ENCODE results near the gene HAL. TPM values are rescaled to one million over a fixed set of nuclear protein-coding genes. Genes with fewer than 3 reads are reported as not detected.

The HAL gene
- total RNA-seq, 1 experiment from 2014 or later, result 0.82 TPM

DNA sequence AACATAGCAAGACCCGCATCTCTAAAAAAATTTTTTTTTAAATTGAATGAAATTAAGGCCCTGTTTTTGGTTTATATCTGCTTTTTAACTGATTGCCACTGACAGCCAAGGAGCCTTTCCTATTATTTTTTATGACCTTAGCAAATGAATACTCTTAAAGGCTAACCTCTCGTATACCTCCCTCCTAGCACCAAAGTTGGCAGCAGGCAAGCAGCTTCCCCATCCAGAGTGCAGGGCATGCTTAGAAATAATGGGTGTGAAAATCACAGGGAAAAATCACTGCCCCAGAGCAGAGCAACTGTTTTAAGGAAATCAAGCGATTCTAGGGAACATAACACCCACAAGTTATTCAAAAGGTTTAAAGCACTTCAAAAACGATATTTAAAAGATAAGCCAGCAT, 20.7 kb downstream of the HAL start:
- no peaks in the 10 kb centered on the region for H3K9me3 ChIP-seq
- H3K4me3 Mint-ChIP-seq (ENCODE audit: unreplicated experiment), result no peak overlapping the region
- H3K36me3 ChIP-seq (ENCODE audit: control insufficient read depth, insufficient read depth, low read length), result no peaks in the 10 kb centered on the region
- TF ChIP-seq, protein P1, sequence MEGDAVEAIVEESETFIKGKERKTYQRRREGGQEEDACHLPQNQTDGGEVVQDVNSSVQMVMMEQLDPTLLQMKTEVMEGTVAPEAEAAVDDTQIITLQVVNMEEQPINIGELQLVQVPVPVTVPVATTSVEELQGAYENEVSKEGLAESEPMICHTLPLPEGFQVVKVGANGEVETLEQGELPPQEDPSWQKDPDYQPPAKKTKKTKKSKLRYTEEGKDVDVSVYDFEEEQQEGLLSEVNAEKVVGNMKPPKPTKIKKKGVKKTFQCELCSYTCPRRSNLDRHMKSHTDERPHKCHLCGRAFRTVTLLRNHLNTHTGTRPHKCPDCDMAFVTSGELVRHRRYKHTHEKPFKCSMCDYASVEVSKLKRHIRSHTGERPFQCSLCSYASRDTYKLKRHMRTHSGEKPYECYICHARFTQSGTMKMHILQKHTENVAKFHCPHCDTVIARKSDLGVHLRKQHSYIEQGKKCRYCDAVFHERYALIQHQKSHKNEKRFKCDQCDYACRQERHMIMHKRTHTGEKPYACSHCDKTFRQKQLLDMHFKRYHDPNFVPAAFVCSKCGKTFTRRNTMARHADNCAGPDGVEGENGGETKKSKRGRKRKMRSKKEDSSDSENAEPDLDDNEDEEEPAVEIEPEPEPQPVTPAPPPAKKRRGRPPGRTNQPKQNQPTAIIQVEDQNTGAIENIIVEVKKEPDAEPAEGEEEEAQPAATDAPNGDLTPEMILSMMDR (IDR thresholded peaks at IDR 0.05; ENCODE audit: insufficient read depth in 1 of 2, low read depth in 1 of 2, low read length in 1 of 2, severe bottlenecking in 1 of 2, unreplicated experiment in 1 of 2), result no peak
- H3K4me3 ChIP-seq (ENCODE audit: low read depth, low read length), result no peak overlapping the region
- H3K4me1 Mint-ChIP-seq (ENCODE audit: low read depth, unreplicated experiment), result no peaks in the 10 kb centered on the region
- H3K27me3 ChIP-seq (replicated peaks; ENCODE audit: control insufficient read depth, insufficient read depth, low read length), result no peaks in the 10 kb centered on the region
- BruUV-seq (replicated peaks), result no TSS peak
- no peaks in the 10 kb centered on the region for H3K27me3 Mint-ChIP-seq (ENCODE audit: insufficient read depth, unreplicated experiment)
- intact Hi-C loops (cut with micrococcal nuclease; ENCODE audit: unreplicated experiment), result no loop called here
- DNase-seq, result no peak
- ChIA-PET POLR2A (no interaction called here), CTCF (no interaction called here)
- no peaks in the 10 kb centered on the region for H3K9me3 Mint-ChIP-seq (ENCODE audit: unreplicated experiment)
- no peaks in the 10 kb centered on the region for H3K36me3 Mint-ChIP-seq (ENCODE audit: insufficient read depth, unreplicated experiment)
- no peak overlapping the region for H3K27ac Mint-ChIP-seq (ENCODE audit: unreplicated experiment)
- peaks cover 18% of the 10 kb centered on the region for H3K4me1 ChIP-seq

DNA sequence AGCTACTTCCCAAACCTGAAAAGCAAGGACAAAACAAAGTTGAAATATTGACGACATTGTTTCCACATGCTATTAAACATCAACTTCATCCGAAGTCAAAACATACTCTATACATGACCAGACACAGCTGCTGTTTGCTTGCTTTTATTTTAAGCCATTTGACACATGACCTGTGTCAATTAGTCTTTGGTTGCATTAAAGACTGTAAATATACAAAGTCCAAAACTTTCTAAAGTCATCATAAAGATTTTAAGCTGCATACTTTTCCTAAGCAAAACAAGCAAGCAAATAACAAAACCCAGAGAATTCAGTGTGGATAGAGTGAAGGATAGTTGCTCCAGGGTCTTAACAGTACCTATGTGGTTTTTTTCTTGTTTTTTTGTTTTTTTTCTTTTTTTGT, 21.8 kb downstream of the HAL start:
- H3K36me3 ChIP-seq (ENCODE audit: control insufficient read depth, insufficient read depth, low read length), result no peaks in the 10 kb centered on the region
- DNase-seq, result no peak
- no TSS peak for BruUV-seq (replicated peaks)
- no peak overlapping the region for H3K4me3 Mint-ChIP-seq (ENCODE audit: unreplicated experiment)
- H3K27ac Mint-ChIP-seq (ENCODE audit: unreplicated experiment), result no peak overlapping the region
- intact Hi-C loops (cut with micrococcal nuclease; ENCODE audit: unreplicated experiment), result no loop called here
- CTCF ChIA-PET, result no interaction called here
- H3K4me1 ChIP-seq, result peaks cover 18% of the 10 kb centered on the region
- H3K9me3 ChIP-seq, result no peaks in the 10 kb centered on the region
- no peaks in the 10 kb centered on the region for H3K27me3 Mint-ChIP-seq (ENCODE audit: insufficient read depth, unreplicated experiment)
- no peaks in the 10 kb centered on the region for H3K27me3 ChIP-seq (replicated peaks; ENCODE audit: control insufficient read depth, insufficient read depth, low read length)
- TF ChIP-seq, protein P1 (IDR thresholded peaks at IDR 0.05; ENCODE audit: insufficient read depth in 1 of 2, low read depth in 1 of 2, low read length in 1 of 2, severe bottlenecking in 1 of 2, unreplicated experiment in 1 of 2), result no peak
- H3K9me3 Mint-ChIP-seq (ENCODE audit: unreplicated experiment), result no peaks in the 10 kb centered on the region
- no peak overlapping the region for H3K4me3 ChIP-seq (ENCODE audit: low read depth, low read length)
- no peaks in the 10 kb centered on the region for H3K4me1 Mint-ChIP-seq (ENCODE audit: low read depth, unreplicated experiment)
- no peaks in the 10 kb centered on the region for H3K36me3 Mint-ChIP-seq (ENCODE audit: insufficient read depth, unreplicated experiment)
- POLR2A ChIA-PET, result interaction anchor here (0.6 kb wide), 1 partner anchor 185 kb away, joined by 9 read pairs; no protein-coding TSS in a partner anchor

DNA sequence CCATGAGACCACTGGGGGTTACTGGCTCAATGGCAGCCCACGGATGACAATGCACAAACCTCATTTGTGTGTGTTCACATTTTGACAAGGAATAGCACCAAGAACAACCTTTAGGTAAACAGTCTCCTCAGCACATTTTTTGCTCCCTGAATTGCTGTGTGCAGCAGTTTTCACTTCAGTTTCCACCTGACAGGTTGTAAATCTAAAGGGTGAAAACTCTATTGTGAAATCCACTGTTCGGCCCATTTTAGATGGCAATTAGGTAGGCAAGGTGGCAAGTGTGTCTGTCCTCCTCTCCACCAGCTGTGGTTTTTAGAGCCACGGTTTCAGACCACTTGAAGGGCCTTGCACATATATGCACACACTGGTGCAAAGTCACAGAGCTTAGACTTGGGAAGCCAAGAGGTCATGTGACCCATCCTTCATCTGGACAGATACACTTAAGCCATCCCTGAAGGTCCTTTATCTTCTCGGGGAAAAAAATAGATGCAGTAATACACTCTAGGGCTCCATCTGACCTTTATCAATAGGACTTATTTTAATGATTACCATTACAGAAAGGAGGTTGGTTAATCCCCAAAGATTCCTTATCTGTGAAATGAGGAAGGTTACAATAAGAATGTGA, 23.2 kb downstream of the HAL start:
- Histone ChIP-seq H3K4me3 (ENCODE audit: low read depth, low read length) (no peak overlapping the region), H3K36me3 (ENCODE audit: control insufficient read depth, insufficient read depth, low read length) (no peaks in the 10 kb centered on the region), H3K4me1 (peaks cover 18% of the 10 kb centered on the region), H3K9me3 (no peaks in the 10 kb centered on the region), H3K27me3 (replicated peaks; ENCODE audit: control insufficient read depth, insufficient read depth, low read length) (no peaks in the 10 kb centered on the region)
- no peak overlapping the region for H3K27ac Mint-ChIP-seq (ENCODE audit: unreplicated experiment)
- BruUV-seq (replicated peaks), result no TSS peak
- H3K36me3 Mint-ChIP-seq (ENCODE audit: insufficient read depth, unreplicated experiment), result no peaks in the 10 kb centered on the region
- no peaks in the 10 kb centered on the region for H3K27me3 Mint-ChIP-seq (ENCODE audit: insufficient read depth, unreplicated experiment)
- ChIA-PET CTCF (no interaction called here), POLR2A (no interaction called here)
- DNase-seq, result no peak
- no peak overlapping the region for H3K4me3 Mint-ChIP-seq (ENCODE audit: unreplicated experiment)
- intact Hi-C loops (cut with micrococcal nuclease; ENCODE audit: unreplicated experiment), result no loop called here
- no peaks in the 10 kb centered on the region for H3K9me3 Mint-ChIP-seq (ENCODE audit: unreplicated experiment)
- no peaks in the 10 kb centered on the region for H3K4me1 Mint-ChIP-seq (ENCODE audit: low read depth, unreplicated experiment)
- TF ChIP-seq, protein P1 (IDR thresholded peaks at IDR 0.05; ENCODE audit: insufficient read depth in 1 of 2, low read depth in 1 of 2, low read length in 1 of 2, severe bottlenecking in 1 of 2, unreplicated experiment in 1 of 2), result no peak

All from Caco-2 (cell line).